NOMO-1 treated with dmso at 0.1 percent for 144 hours (cell line): ENCODE data around the gene LZTFL1.

Experiments
- DNase-seq: peaks from one replicate; lab custom pipeline; 2025; ENCODE audit not compliant: unreplicated experiment; lab: John Stamatoyannopoulos, UW

The LZTFL1 gene

GRCh38 chr3:45787551-45787950, 54.4 kb downstream of the LZTFL1 start:
- DNase-seq: no peak

- no peak for DNase-seq
Measured at GRCh38 chr3:45786801-45787495, 55.0 kb downstream of the LZTFL1 start.

- no peak for DNase-seq
Measured at GRCh38 chr3:45785605-45786150, 56.2 kb downstream of the LZTFL1 start.

- no peak for DNase-seq
Measured at GRCh38 chr3:45783667-45784066, 58.3 kb downstream of the LZTFL1 start.

- no peak for DNase-seq
Measured at GRCh38 chr3:45782381-45782780, 59.5 kb downstream of the LZTFL1 start.

- DNase-seq: no peak
Measured at GRCh38 chr3:45781841-45782240, 60.1 kb downstream of the LZTFL1 start.

- DNase-seq: no peak
Measured at GRCh38 chr3:45781271-45781670, 60.6 kb downstream of the LZTFL1 start.

GRCh38 chr3:45779746-45780735, 61.9 kb downstream of the LZTFL1 start:
- no peak for DNase-seq

- no peak for DNase-seq
Measured at GRCh38 chr3:45778761-45779201, 63.1 kb downstream of the LZTFL1 start.

GRCh38 chr3:45777746-45778386, 64.1 kb downstream of the LZTFL1 start:
- no peak for DNase-seq

GRCh38 chr3:45777111-45777745, 64.7 kb downstream of the LZTFL1 start:
- no peak for DNase-seq

GRCh38 chr3:45776611-45777010, 65.3 kb downstream of the LZTFL1 start:
- DNase-seq: no peak

GRCh38 chr3:45776301-45776595, 65.7 kb downstream of the LZTFL1 start:
- DNase-seq: no peak

- DNase-seq: no peak
Measured at GRCh38 chr3:45775571-45776300, 66.2 kb downstream of the LZTFL1 start.

- no peak for DNase-seq
Measured at GRCh38 chr3:45774581-45775521, 67.1 kb downstream of the LZTFL1 start.

- no peak for DNase-seq
Measured at GRCh38 chr3:45773714-45774449, 68.0 kb downstream of the LZTFL1 start.
